HG03460 (cell line): ENCODE results near the gene KRTAP5-9.
"Not testable (repeated sequence)": the region's sequence is repeated elsewhere in the genome, so short reads cannot be mapped to it uniquely, and the experiment has no call there.

Source experiments
- ATAC-seq: cut with Tn5 transposase; IDR thresholded peaks from one replicate; pipeline ENCODE4 v1.9.1; 2021; ENCODE audit not compliant: unreplicated experiment

The KRTAP5-9 gene

GRCh38 chr11:71532036-71532610, 16.1 kb upstream of the KRTAP5-9 start:
- no peak for ATAC-seq

DNA sequence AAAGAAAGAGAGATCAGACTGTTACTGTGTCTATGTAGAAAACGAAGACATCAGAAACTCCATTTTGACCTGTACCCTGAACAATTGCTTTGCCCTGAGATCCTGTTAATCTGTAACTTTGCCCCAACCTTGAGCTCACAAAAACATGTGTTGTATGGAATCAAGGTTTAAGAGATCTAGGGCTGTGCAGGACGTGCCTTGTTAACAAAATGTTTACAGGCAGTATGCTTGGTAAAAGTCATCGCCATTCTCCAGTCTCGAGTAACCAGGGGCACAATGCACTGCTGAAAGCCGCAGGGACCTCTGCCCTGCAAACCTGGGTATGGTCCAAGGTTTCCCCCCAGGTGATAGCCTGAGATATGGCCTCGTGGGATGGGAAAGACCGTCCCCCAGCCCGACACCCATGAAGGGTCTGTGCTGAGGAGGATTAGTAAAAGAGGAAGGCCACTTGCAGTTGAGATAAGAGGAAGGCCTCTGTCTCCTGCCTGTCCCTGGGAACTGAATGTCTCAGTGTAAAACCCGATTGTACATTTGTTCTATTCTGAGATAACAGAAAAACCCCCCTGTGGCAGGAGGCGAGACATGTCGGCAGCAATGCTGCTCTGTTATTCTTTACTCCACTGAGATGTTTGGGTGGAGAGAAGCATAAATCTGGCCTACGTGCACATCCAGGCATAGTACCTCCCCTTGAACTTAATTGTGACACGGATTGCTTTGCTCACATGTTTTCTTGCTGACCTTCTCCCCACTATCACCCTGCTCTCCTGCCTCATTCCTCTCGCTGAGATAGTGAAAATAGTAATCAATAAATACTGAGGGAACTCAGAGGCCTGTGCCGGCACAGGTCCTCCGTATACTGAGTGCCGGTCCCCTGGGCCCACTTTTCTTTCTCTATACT, 13.3 kb upstream of the KRTAP5-9 start:
- not testable (repeated sequence) for ATAC-seq

GRCh38 chr11:71535825-71536224, 12.4 kb upstream of the KRTAP5-9 start:
- no peak for ATAC-seq

DNA sequence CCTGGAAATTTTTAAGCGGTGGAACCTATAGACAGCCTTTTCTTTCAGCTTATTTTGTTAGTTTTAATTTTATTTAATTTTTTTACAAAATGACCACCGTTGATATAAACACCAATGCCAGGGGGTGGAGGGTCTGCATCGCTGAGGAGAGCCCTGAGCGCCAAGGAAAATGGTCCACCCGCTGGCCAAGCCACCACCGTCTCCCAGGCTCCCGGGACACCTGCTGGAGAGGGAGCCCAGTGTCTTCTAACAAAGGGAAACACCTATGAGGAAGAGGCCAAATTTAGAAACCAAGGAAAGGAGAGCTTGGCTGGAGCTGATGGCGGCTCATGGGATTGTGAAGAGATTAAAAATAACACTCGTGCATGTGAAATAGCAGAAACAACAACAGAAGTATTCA, 10.7 kb upstream of the KRTAP5-9 start:
- no peak for ATAC-seq

GRCh38 chr11:71537977-71538665, 10.1 kb upstream of the KRTAP5-9 start, which contains the start of gene KRTAP5-8:
Gene KRTAP5-8 (plus strand): TSS chr11:71538025. CDS start chr11:71538056, 31 bp downstream.
- not testable (repeated sequence) for ATAC-seq

- no peak for ATAC-seq
Observed at GRCh38 chr11:71538666-71538990, 9.6 kb upstream of the KRTAP5-9 start.

GRCh38 chr11:71539017-71539416, 9.2 kb upstream of the KRTAP5-9 start:
- no peak for ATAC-seq

DNA sequence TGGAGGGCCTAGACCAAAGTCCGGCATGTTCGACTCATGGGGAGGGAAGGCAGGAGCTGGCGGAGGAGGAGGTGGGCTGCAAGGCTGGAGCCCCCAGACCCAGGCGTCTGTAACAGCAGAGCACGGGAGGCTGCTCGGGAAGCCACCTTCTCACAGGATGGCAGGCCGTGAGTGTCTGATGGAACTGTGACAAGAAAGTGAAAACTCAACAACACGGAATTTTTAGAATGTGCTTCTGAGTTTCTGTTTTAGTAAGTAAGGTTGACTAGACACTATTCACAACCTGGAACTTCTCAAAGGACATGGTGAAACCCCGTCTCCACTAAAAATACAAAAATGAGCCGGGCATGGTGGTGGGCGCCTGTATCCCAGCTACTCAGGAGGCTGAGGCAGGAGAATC, 8.2 kb upstream of the KRTAP5-9 start:
- ATAC-seq: not testable (repeated sequence)

GRCh38 chr11:71540521-71541304, 7.5 kb upstream of the KRTAP5-9 start:
- ATAC-seq: not testable (repeated sequence)

GRCh38 chr11:71542382-71542781, 5.8 kb upstream of the KRTAP5-9 start:
- ATAC-seq: no peak

DNA sequence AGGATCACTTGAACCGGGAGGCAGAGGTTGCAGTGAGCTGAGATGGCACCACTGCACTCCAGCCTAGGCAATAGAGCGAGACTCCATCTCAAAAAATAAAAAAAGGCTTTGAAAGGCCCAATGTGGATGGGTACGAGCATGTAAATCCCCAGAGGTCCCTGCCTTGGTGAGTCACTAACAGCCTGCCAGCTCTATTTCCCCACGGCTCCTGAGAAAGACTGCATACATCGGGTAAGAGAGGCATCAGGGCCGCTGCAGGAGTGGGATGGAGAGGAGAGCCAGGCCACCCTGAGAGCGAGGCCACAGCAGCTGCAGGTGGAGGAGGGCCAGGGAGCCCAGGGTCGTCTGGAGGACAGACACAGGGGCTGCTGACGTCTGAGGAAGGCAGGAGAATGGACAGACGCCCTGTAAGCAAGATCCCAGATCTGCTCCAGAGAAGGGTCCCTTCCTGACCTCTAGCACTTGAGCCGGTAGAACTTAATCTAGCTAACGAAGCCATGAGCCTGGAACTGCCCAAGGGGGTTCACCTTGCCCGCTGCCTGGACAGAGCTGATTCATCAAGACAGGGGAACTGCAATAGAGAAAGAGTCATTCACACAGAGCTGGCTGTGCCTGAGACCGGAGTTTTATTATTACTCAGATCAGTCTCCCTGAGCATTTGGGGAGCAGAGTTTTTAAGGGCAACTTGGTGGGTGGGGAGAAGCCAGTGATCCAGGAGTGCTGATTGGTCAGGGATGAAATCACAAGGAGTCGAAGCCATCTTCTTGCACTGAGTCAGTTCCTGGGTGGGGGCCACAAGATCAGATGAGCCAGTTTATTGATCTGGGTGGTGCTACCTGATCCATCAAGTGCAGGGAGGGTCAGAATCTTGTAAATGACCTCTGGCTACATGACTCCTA, 5.1 kb upstream of the KRTAP5-9 start:
- no peak for ATAC-seq

- ATAC-seq: no peak
Observed at GRCh38 chr11:71543866-71544265, 4.4 kb upstream of the KRTAP5-9 start.

DNA sequence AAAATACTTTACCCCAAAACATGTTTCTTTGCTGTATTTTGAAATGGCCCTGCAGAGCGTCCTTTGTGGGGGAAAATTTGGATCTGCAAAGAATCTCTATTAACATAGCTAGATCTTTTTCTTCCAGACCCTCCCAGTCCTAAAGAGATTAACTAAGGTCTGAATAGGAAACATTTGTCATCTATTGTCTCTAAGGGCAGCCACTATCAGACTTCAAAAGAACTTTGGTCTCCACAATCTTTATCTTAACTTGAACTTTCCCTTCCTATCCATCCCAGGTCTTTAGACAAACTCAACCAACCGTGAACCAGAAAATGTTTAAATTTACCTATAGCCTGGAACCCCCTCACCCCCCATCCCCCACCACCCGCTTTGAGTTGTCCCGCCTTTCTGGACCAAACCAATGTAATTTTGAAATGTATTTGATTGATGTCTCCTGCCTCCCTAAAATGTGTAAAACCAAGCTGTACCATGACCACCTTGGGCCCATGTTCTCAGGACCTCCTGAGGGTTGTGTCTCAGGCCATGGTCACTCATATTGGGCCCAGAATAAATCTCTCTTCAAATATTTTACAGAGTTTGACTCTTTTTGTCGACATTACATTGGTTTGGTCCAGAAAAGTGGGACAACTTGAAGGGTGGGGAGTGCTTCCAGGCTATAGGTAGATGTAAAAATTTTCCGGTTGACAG, 3.5 kb upstream of the KRTAP5-9 start:
- no peak for ATAC-seq

DNA sequence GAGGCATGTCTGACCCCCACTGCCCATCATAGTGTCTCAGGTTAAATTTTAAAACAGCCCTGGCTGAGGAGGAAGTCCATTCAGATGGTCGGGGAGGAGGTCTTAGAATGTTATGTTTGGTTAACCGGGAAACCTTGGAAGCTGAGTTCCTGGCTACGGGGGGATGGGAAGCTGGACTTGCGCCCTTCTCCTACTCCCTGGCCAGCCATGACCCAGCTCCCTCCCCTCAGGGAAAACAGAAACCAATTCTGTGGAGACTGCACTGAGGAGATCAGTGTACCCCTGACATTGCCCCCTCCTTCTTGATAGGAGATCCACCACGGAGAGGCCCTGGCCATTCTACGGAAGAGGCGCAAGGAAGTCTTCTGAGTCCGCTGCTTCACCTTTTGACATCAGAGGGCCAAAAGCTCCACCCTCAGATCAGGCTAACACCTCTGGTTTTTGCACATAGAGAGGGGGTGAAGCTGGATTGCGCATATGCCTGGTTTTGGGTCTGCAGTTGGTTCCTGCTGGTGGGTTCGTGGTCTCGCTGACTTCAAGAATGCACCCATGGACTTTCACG, 2.7 kb upstream of the KRTAP5-9 start:
- ATAC-seq: no peak

DNA sequence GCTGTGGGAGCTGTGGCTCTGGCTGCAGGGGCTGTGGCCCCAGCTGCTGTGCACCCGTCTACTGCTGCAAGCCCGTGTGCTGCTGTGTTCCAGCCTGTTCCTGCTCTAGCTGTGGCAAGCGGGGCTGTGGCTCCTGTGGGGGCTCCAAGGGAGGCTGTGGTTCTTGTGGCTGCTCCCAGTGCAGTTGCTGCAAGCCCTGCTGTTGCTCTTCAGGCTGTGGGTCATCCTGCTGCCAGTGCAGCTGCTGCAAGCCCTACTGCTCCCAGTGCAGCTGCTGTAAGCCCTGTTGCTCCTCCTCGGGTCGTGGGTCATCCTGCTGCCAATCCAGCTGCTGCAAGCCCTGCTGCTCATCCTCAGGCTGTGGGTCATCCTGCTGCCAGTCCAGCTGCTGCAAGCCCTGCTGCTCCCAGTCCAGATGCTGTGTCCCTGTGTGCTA, 514 bp downstream of the KRTAP5-9 start:
- ATAC-seq: no peak

DNA sequence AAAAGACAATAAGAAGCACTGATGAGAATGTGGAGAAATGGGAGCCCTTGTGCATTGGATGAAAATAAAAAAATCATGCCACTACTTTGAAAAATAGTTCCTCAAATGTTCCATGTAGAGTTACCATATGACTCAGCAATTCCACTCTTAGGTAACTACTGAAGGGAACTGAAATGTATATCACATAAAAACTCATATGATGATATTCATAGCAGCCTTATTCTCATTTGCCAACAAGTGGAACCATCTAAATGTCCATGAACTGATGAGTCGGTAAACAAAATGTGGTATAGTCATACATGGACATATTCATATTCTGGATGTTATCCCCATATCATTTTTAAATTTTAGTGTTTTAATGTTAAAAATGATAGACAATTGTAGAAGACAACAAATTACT, 3.5 kb downstream of the KRTAP5-9 start:
- ATAC-seq: no peak

GRCh38 chr11:71554996-71555395, 6.8 kb downstream of the KRTAP5-9 start:
- ATAC-seq: no peak

- ATAC-seq: no peak
Observed at GRCh38 chr11:71555508-71555907, 7.3 kb downstream of the KRTAP5-9 start.

- no peak for ATAC-seq
Observed at GRCh38 chr11:71556018-71556417, 7.8 kb downstream of the KRTAP5-9 start.
